Globus pallidus (tissue), 1 donor: Measurements from ENCODE around the gene HOXB9.

Experiments
- DNase-seq: peaks from one replicate; pipeline ENCODE4 v3.0.0-alpha.2; 2015; ENCODE audit warnings: low spot score

HOXB9 gene

GRCh38 chr17:48596000-48596734 is 30.0 kb downstream of the HOXB9 start:
- DNase-seq, result no peak

- no peak for DNase-seq
Measured at GRCh38 chr17:48595278-48595999, 30.7 kb downstream of the HOXB9 start.

DNA sequence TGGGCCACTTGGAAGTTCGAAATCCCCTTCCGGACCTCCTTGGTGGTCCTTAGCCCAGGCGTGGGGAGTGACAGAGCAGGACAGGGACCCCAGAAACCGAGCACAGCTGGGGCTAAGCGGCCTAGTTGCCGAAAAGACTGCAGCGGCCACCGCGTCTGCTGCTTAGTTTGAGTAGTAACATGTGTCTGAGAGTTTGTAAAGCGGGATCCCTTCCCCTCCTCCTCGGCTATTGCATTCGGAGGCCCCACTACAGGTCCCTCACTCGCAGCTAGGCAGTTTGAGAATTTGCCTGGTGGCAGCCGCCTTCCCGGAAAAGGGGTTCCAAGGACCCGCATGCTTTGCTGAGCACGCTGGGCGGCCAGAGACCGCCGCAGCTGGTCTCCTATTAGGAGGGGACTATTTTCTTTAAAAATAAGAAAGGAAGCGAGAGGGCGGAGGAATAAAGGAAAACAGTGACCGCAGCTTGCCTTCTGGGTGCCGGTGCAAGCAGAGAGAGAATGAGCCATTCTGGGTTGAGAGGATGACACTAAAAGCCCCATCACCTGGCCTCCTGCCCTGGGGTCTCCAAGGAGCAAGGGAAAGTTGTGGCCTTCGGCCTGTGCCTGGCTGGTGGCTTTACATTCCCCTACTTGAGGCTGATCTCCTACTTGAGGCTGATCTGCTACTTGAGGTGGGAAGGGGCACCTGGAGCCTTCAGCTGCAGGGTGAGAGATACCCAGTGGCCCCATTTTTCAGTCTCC is 31.4 kb downstream of the HOXB9 start:
- no peak for DNase-seq

DNA sequence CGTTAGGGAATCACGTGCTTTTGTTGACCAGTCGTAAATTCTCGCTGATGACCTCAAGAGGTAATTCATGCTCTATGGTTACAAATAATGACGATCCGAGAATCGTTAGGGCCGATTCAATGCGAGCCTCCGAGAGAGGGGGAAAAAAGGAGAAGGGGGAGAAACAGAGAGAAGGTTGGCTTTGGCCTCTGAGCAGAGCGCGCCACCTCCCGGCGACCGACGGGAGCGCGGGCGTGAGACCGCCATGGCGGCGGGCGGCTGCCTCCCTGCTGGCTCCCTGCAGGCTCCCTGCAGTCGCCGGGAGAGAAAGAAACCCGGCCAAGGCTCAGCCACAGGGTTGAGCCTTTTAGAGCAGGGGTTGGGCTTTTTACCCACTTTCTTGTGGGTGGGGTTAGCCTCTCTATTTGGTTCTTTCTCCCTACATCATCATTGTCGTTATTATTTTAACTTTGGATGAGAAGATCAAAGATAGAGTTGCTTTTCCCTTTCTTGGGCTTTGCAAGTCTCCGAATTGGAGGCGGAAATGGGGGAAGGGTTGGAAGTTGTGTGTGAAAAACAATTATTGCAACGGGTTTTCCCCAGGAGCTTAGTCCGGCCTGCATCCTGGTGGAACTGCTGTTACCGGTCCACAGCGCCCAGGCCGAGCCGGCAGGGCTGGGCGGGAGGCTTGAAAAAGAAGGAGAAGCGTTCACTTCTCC is 32.2 kb downstream of the HOXB9 start:
- DNase-seq, result no peak

DNA sequence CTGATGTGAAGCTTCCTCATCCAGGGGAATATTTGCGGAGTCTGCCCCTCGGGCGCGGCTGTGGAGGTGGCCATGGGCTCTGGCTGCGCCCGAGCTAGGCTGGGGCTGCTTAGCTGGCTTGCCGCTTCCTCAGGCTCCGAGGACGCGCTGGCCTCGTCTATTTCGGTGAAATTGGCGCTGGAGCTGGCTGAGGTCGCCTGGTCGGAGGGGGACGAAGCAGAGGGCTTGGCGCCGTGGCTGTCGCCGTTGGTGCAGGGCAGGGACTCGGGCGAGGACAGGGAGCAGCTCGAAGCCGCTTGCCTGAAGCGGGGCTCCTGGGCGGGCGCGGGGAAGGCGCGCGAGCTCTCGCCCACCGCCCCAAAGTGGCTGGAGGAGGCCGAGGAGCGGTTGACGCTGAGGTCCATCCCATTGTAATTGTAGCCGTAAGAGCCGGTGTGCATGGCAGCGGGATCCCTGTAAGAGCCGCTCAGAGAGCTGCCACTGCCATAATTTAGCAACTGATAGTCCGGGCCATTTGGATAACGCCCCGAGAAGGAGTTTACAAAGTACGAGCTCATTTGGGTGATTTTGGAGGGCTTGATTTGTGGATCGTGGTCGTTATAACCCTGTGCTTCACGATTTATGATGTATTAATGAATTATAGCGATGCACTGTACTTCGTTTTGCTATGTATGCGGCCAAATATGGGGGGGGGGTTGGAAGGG is 32.9 kb downstream of the HOXB9 start, which contains the start of gene HOXB5:
Gene HOXB5 (minus strand): TSS at position 654 of the 704 bp plus-strand sequence. CDS start 97 bp downstream, at position 557.
- DNase-seq, result no peak

DNA sequence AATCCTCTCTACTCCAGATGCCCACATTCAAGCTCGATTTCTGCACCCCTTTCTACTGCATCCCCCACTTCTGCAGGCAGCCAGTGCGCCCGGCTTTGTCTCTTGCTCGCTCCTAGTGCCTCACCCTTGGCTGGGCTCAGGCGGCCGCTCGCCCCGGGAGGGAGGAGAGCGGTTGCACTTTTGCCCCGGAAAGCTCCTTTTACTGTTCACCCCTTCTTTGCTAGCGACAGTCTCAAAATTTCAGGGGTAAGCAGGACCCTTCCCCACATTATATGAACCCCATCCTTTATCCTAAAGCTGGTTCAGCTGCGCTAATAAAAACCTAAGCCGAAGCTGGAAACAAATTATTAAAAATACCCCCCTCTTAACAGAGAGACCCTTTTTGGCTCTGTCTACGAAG is 33.6 kb downstream of the HOXB9 start:
- DNase-seq, result no peak

DNA sequence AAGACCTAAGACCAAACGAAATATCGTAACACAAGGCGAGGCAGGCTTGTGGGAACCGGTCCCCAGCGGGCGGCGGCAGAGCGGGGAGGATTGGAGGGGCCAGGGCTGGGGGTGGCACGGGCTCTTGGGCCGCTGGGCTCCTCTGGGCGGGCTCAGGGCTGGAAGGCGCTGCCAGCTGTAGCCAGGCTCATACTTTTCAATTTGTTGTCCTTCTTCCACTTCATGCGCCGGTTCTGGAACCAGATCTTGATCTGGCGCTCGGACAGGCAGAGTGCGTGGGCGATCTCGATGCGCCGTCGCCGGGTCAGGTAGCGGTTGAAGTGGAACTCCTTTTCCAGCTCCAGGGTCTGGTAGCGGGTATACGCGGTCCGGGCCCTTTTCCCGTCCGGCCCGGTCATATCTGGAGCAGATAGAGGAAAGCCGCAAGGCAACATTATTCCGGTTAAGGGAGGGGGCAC is 34.1 kb downstream of the HOXB9 start:
- no peak for DNase-seq

- no peak for DNase-seq
Measured at GRCh38 chr17:48591255-48592056, 34.7 kb downstream of the HOXB9 start.

DNA sequence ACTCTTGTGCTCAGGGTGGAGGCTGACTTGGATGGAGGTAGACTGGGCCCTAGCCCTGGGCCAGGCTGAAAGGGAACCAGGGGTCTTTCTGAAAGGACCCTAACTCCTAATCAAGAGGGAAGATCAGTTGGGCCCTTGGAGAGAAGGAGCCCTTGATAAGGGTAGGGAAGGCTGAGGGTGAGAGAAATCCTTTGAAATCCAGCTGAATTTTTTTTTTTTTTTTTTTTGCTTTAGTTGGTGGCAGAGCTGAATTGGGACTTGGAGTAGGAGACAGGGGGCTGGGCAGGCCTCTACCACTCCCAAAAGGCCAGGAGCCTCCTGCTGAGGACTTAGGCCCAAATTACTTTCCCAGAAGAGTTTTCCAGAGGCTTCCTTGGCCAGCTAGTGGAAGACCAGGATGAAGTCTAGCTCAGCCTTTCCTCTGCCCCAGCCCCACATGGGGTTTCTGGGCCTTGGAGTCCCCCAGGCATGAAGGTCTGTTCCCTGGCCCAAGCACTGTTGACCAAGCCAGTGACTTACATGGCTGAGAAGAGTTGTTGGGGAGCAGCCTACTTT is 35.5 kb downstream of the HOXB9 start:
- DNase-seq, result no peak

DNA sequence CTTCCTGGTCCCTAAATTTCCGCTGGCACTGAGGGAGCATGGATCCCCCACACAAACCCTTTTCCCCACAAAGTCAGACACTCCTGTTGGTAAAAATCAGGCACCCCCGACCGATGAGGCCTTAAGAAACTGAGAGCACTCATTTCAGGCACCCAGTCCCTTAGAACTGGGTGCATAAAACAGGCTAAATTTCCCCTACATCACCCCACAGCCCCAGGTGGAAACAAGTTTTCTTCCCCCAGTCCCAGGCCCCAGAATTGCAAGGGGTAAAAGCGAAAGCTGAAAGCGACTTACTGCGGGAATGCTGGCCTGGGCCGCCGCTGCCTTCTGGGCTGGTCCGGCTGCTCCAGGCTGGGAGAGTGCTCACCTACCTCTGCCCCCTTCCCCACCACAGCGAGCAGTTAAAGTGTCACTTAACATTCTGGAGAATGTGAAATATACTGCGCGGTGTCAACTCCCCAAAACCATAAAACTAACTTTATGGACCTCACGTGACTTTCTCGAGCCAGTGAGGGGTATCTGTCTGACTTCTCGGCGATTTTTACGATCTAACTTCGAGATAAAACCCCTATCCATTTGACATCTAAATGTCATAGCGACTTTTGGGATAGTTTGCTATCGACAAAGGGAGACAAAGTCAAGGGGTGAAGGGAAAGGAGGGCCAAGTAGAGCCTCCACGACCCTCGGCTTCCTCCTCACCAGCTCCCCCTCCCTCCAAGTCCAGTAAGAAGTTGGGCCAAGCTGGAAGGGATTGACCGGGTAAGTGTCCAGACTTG is 36.1 kb downstream of the HOXB9 start, which contains the start of gene HOXB3:
Gene HOXB3 (minus strand): TSS at position 411 of the 776 bp plus-strand sequence. CDS start 37,767 bp downstream, outside the sequence.
- DNase-seq, result no peak

DNA sequence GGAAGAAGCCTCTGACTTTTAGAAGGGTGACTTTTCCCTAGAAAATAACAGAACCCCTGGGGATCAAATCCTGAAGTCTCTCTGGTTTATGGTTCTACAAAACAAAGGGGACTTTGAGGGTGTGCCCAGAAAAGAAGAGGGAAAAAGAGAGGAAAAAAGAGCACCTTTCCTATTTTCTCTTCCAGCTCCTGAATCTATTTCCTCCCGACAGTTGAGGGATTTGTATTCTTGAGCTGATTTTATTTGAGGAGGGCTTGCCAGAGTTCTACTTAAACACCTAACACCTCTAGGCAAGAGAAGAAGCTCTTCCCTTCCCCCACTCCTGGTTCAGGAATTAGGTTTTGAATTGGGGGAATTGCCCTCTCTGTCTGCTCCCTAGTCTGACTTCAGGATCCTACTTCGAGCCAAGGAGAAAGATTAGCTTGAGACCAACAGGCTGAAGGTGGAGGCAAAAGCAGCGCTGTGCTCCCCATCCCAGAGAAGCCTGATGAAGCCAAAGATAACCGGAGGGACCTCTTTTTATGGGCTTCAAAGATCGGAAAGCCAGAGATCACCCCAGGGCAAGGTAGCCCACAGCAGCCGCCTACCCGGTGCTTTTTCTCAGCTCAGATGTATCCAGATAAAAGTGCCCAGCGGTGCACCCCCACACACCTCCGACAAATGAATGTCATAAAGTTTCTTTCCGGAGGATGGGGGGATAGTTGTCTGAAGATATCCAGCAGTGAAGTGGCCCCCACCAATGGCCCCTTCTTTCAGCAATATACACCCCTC is 36.9 kb downstream of the HOXB9 start:
- no peak for DNase-seq

DNA sequence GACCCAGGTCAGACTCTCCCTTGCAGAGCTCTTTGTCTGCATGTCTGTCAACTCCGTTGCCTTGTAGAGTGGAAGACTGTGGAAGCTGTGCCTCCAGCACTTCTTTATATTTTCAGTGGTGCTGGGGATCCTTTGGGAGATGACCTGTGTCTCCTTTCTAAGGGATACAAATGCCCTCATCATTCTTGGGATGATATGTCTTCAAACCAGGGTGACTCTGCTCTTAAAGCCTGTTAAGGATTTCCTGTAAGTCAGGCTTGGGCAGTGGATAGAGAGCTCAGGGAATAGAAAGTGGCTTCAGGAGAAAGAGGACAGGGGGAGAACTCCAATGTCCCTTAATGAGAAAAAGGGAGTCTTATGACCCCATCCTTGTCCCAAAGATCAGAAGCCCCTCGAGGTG is 37.6 kb downstream of the HOXB9 start:
- no peak for DNase-seq

DNA sequence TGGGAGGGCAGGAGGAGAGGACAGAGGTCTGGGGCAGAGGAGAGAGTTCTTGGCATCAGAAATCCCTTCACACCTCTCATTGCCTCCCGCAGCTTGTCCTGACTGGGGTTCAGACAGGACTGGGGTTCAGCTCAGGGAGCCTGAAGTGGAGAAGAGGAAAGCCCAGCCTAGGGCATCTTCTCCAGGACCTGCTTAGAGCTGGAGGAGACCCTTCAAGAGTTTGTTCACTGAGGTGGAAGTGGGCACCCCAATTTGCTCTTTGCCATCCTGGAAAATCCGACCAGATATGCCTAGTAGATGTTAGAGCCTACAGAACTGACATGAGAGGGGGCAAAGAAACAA is 38.1 kb downstream of the HOXB9 start:
- DNase-seq, result no peak

DNA sequence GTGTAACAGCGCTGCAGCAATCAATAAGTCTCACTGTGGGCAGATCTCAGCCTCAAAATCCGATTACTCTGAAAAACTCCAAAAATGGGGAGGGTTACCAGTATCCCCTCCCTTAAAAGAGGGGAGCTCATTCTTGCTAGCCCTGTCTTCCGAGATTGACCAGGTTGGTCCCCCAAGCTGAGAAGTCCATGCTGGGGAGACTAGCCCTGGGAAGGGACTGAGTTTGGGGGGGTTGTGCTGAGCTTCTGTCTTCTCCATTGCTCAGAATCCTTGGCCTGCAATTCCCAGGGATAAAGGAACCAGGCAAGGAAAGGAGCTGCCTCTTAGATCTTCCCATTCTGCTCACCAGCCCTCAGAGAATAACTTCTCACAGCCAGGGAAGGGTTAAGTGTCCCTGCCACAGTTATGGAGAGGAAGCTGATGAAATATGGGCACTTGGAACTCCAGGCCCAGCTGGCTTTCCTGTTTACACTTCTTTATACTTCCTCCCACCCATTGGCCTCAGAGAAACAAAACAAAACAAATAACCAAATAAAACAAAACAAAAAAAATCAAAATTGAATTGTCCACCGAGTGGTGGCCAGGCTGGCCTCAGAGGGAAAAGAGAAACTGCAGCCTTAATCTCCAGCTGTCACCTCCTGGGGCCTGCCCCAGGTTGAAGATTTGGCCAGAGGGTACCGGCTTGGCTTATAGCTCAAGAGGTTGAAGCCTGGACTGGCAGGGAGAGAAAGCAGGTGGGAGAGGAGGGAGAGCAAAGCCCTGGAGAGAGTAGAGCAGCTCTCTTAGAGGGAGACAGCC is 38.7 kb downstream of the HOXB9 start:
- DNase-seq, result no peak

GRCh38 chr17:48586355-48587258 is 39.6 kb downstream of the HOXB9 start:
- DNase-seq, result no peak

GRCh38 chr17:48584223-48584741 is 41.9 kb downstream of the HOXB9 start:
- no peak for DNase-seq
